22Rv1 (cell line): ENCODE measurements around the gene CYS1.

Source experiments
- H3K27ac ChIP-seq: fragments of 450-650 bp; 2 replicates; pipeline ENCODE4 v1.5.1; 2017
- ZFX ChIP-seq: fragments of 450-650 bp; IDR thresholded peaks from 2 replicates; pipeline ENCODE4 v1.6.1; 2017; ENCODE audit warnings: antibody characterized with exemption, borderline replicate concordance
- TF ChIP-seq, protein P1 (sequence below): fragments of 450-650 bp; IDR thresholded peaks from 2 replicates; pipeline ENCODE4 v1.5.1; 2017; ENCODE audit warnings: mild to moderate bottlenecking

Gene CYS1

DNA sequence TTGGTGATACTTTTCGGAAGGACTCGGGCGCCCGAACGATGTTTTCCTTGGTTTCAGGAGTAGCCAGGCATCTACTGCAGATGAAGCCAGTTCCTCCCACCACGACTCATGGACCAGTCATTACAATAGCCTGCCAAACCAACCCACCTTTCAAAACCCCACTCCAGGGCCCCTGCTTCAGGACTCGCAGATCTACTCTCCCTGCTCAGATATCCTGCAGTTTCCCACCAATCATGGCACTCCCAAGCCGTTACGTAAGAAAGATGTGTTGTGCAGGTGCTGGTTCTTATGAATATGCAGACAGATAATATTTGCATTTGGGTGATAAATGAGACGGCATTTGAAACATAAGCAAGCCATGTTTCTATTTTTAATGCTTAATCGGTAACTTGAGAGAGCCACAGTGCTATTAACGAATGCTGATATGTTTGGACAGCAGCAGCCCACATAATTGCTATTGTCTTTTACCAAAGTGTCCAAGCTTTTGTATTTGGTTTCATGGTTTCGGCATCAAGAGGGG, 3.5 kb upstream of the CYS1 start:
- H3K27ac ChIP-seq: no peak overlapping the region
- no peak for TF ChIP-seq ZFX
- TF ChIP-seq, protein P1, sequence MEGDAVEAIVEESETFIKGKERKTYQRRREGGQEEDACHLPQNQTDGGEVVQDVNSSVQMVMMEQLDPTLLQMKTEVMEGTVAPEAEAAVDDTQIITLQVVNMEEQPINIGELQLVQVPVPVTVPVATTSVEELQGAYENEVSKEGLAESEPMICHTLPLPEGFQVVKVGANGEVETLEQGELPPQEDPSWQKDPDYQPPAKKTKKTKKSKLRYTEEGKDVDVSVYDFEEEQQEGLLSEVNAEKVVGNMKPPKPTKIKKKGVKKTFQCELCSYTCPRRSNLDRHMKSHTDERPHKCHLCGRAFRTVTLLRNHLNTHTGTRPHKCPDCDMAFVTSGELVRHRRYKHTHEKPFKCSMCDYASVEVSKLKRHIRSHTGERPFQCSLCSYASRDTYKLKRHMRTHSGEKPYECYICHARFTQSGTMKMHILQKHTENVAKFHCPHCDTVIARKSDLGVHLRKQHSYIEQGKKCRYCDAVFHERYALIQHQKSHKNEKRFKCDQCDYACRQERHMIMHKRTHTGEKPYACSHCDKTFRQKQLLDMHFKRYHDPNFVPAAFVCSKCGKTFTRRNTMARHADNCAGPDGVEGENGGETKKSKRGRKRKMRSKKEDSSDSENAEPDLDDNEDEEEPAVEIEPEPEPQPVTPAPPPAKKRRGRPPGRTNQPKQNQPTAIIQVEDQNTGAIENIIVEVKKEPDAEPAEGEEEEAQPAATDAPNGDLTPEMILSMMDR: no peak

DNA sequence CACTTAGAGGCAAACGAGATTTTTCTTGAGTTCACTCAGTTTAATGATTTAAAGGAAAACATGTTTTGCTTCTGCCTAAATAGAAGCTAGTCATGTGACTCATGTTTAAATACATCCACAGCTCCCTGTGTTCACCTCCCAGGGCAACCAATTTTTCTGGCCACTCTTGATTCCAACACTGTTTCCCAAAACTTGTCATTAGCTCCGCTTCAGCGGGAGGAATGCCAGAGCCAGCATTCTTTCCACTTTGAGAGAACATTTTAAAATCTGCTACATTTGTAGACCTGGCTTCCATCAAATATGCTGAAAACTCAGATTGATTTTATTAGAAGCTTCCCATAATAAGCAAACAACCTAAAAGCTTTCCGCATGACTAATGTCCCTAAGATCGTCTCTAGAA, 2.8 kb upstream of the CYS1 start:
- TF ChIP-seq, protein P1: no peak
- H3K27ac ChIP-seq: no peak overlapping the region

DNA sequence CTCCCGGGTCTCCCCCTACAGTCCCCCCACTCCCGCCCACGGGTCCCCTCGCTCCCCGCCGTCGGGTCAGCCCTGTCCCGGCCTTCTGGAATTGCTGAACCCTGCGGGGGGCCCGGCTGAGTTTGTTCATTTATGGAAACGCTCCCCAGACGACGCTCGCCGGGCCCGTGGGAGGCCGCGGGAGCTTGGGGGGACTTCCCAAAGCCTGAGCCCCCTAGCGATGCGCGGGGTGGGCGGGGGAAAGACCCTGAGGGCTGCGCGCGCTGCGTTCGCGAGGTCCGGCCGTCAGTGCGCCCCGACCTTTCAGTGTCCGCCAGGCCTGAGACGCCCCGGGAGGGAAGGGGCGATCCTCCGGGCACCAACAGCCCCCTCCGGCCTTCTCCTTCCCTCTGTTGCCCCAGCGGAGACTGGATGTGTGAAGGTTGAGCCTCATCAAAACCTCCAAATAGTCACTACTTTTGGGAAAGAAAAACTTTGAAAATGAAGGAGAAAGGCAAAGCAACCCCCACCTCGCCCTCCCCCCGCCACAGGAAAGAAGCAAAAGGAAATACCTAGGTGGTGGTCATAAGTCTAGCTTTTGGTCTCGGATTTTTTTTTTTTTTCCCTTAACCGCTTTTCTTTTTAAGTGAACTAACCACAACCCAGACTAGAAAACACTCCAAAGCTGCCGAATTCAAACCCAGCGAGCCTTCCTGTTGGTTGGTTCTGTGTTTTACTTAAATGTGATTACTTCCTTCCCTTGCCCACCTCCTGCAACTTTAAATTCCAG, 509 bp upstream of the CYS1 start:
- no peak overlapping the region for H3K27ac ChIP-seq
- TF ChIP-seq, protein P1: no peak
- no peak for TF ChIP-seq ZFX

DNA sequence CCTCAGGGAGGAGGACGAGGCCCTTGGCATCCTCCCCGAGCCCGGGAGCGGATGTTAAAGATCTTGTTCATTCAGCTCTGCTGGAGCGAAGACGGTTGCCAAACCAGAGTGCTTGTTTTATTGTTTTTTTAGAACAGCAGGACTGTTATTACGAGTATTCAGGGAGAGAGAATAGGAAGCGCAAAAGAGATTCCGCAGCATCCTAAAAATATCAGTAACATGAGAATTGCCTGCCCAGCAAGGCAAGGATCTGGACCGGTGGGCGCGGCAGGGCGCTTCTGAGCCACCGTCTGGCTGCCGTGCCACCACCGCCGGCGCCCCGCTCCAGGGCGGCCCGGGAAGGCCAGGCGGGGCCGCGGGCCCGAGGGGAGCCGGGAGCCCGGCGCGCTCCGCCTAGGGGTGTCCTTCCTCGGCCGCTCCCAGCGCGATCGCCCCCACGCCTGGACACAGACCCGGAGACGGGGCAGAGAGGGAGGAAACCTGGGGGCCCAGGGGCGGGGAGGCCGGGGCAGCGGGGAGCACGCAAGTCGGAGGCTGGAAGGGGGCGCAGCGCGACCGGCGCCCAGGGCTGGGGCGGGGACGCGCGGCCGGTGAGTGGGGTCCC, 843 bp downstream of the CYS1 start:
- TF ChIP-seq, protein P1: no peak
- no peak for TF ChIP-seq ZFX
- no peak overlapping the region for H3K27ac ChIP-seq

DNA sequence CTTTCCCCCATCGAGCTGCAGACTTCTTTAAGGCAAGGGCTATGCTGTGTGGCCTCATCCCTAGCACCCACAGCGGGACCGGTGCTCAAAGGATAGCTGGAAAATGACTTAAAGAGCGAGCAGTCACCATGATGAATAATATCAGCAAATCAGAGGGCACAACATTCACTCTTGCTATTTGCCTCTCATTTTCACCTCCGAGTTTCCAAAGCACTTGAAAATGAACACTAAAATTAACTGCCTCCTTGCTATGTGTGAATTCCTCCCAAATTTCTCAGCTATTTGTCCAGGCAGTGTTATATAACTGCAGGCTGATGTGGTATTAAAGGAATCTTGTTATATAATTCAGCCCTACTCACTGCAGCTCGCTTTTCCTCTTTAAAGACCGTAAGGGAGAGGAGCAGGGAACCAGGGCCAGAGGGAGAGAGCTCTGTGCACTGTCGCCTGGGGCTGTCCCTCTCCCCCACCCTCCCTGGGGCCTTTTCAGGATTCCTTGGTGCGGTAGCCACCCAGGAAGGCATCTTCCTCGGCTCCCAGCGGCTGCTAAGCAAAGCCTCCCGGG, 1.4 kb downstream of the CYS1 start:
- TF ChIP-seq, protein P1: no peak
- TF ChIP-seq ZFX: no peak
- H3K27ac ChIP-seq: no peak overlapping the region

DNA sequence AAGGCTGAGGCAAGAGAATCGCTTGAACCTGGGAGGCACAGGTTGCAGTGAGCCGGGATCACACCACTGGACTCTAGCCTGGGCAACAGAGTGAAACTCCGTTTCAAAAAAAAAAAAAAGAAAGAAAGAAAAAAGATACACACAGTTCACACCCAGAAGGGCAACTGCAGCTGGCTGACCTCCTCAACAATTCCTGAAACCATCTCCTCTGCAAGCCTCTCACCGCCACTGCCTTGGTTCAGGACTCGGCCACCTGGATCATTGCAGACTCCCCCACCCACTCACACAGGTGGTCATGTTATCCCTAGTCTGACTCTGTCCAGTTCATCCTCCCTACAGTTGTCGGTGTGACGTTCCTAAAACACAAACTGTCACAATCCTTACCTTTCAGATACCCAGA, 2.2 kb downstream of the CYS1 start:
- TF ChIP-seq ZFX: no peak
- TF ChIP-seq, protein P1: no peak

DNA sequence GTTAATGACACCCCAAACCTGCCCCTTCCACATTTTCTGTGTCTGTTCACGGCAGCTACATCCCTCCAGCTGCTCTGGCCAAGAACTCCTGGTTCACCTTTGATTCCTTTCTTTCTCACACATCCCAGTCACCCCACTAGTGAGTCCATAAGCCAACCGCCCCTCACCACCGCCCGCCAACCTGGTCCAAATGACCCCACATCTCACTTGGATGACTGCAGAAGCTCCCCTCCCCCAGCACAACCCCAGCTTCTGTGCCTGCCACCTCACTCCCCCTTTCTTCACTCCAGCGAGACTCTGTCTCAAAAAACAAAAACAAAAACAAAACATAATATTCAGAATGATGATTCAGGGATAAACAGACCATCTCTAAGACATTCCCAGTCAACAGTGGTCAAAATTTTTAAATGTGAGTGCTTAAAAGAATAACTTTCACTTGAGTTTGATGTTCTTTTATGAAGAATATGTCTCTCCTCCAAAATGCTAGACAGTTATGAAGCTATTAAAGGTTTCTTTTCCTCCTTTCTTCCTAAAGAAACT, 3.2 kb downstream of the CYS1 start:
- TF ChIP-seq, protein P1: no peak
- no peak for TF ChIP-seq ZFX
- H3K27ac ChIP-seq: no peak overlapping the region

More for the DNA sequence above, 2.2 kb downstream of the CYS1 start:
- no peak overlapping the region for H3K27ac ChIP-seq
